Neural crest cell (in vitro differentiated cells): ENCODE measurements around the gene ABHD5. TPM values are rescaled to one million over a fixed set of nuclear protein-coding genes. Genes with fewer than 3 reads are reported as not detected.

Experiments used
- DNase-seq: peaks from one replicate; pipeline ENCODE4 v3.0.0; 2021; ENCODE audit warnings: low read depth, mixed read lengths, low spot score
- H3K27ac Mint-ChIP-seq: one replicate; pipeline ENCODE4 v1.8.0; 2021; ENCODE audit warnings: mild to moderate bottlenecking, mixed read lengths; ENCODE audit not compliant: unreplicated experiment
- H3K27me3 Mint-ChIP-seq: 2 replicates; pipeline ENCODE4 v1.8.0; 2021; ENCODE audit warnings: low read depth, mild to moderate bottlenecking, mixed read lengths
- H3K36me3 Mint-ChIP-seq: 2 replicates; pipeline ENCODE4 v1.8.0; 2021; ENCODE audit warnings: low read depth, mild to moderate bottlenecking, mixed read lengths
- H3K4me1 Mint-ChIP-seq: 2 replicates; pipeline ENCODE4 v1.8.0; 2021; ENCODE audit warnings: mixed read lengths
- H3K4me3 Mint-ChIP-seq: one replicate; pipeline ENCODE4 v1.8.0; 2021; ENCODE audit warnings: mild to moderate bottlenecking, mixed read lengths
- H3K9me3 Mint-ChIP-seq: 2 replicates; pipeline ENCODE4 v1.8.0; 2021; ENCODE audit warnings: mixed read lengths
- total RNA-seq: library from RNA; stranded (reverse); gene quantifications from 2 replicates; pipeline ENCODE4 v1.2.1, GENCODE V29; 2021
- TF ChIP-seq, protein P1 (sequence below): fragments of 200-600 bp; sonication (generic); conservative IDR thresholded peaks from 2 replicates; pipeline ENCODE4 v1.5.0; 2021; ENCODE audit warnings: antibody characterized with exemption, mild to moderate bottlenecking

Gene ABHD5
- total RNA-seq, 1 donor from 2014 or later, result 12.5 TPM

DNA sequence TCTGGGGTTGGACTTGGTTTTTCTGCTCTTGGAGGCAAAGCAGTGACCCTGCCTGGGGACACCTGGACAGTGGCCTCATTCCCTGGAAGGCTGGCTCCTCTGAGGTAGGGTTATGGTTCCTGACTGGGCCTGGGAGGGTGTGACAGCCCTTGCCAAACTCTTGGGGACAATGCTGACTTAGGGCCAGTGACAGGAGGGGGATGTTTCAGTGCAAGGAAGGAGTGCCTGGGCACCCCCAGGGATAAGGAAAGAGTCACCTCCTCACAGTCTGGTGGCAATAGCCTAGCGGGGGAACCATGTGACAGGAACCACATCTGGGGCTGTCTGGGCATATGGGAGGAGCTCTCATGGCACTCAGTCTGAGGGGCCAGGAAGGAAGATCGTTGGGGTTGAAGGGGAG lies 91.8 kb downstream of the ABHD5 start:
- no peaks in the 10 kb centered on the region for H3K36me3 Mint-ChIP-seq
- DNase-seq, result no peak
- no peaks in the 10 kb centered on the region for H3K4me1 Mint-ChIP-seq
- H3K4me3 Mint-ChIP-seq, result no peak overlapping the region
- peaks cover 6% of the 10 kb centered on the region for H3K9me3 Mint-ChIP-seq
- no peak overlapping the region for H3K27ac Mint-ChIP-seq
- TF ChIP-seq, protein P1, sequence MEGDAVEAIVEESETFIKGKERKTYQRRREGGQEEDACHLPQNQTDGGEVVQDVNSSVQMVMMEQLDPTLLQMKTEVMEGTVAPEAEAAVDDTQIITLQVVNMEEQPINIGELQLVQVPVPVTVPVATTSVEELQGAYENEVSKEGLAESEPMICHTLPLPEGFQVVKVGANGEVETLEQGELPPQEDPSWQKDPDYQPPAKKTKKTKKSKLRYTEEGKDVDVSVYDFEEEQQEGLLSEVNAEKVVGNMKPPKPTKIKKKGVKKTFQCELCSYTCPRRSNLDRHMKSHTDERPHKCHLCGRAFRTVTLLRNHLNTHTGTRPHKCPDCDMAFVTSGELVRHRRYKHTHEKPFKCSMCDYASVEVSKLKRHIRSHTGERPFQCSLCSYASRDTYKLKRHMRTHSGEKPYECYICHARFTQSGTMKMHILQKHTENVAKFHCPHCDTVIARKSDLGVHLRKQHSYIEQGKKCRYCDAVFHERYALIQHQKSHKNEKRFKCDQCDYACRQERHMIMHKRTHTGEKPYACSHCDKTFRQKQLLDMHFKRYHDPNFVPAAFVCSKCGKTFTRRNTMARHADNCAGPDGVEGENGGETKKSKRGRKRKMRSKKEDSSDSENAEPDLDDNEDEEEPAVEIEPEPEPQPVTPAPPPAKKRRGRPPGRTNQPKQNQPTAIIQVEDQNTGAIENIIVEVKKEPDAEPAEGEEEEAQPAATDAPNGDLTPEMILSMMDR, result no peak
- H3K27me3 Mint-ChIP-seq, result peaks cover 2% of the 10 kb centered on the region

Other genes starting within 250 kb of the ABHD5 start
- gene ANO10, start 68.9 kb upstream of the ABHD5 start, total RNA-seq, result 32.0 and 33.7 TPM in 2 replicates